SK-N-SH treated with all-trans-retinoic acid at 6 μM for 48 hours (cell line): ENCODE results near the gene HOXC9.

ENCODE experiments used
- ATAC-seq: fragments of 200-7000 bp; cut with Tn5 transposase; 3 replicates; pipeline ENCODE4 v1.9.1; 2020; ENCODE audit warnings: mild to moderate bottlenecking, moderate library complexity
- ARNTL ChIP-seq: fragments of 450-650 bp; formaldehyde crosslinking; IDR thresholded peaks from 2 replicates; pipeline ENCODE4 v1.5.0; 2020; ENCODE audit warnings: low read depth, mild to moderate bottlenecking, moderate library complexity, borderline replicate concordance
- CREB5 ChIP-seq: fragments of 250-450 bp; sonication (Bioruptor Pico); IDR thresholded peaks from 2 replicates; pipeline ENCODE4 v1.5.1; 2020; ENCODE audit warnings: low read depth, mild to moderate bottlenecking, moderate library complexity
- CSDC2 ChIP-seq: fragments of 250-450 bp; sonication (Bioruptor Pico); IDR thresholded peaks from 2 replicates; pipeline ENCODE4 v1.5.0; 2020; ENCODE audit warnings: mild to moderate bottlenecking, moderate library complexity
- ESRRG ChIP-seq: fragments of 250-450 bp; sonication (Bioruptor Pico); IDR thresholded peaks from 2 replicates; pipeline ENCODE4 v1.6.1; 2021; ENCODE audit warnings: mild to moderate bottlenecking
- ISL1 ChIP-seq: fragments of 250-450 bp; sonication (Bioruptor Pico); IDR thresholded peaks from 2 replicates; pipeline ENCODE4 v2.1.2; 2022; ENCODE audit warnings: mild to moderate bottlenecking, moderate library complexity
- POU6F1 ChIP-seq: fragments of 250-450 bp; sonication (Bioruptor Pico); IDR thresholded peaks from 2 replicates; pipeline ENCODE4 v1.8.0; 2021; ENCODE audit warnings: low read depth, mild to moderate bottlenecking, moderate library complexity, borderline replicate concordance
- PPARA ChIP-seq: fragments of 250-450 bp; sonication (Bioruptor Pico); IDR thresholded peaks from 2 replicates; pipeline ENCODE4 v1.5.0; 2020; ENCODE audit warnings: mild to moderate bottlenecking, borderline replicate concordance
- RARB ChIP-seq: fragments of 250-450 bp; sonication (Bioruptor Pico); IDR thresholded peaks from 2 replicates; pipeline ENCODE4 v1.8.0; 2021; ENCODE audit warnings: mild to moderate bottlenecking, moderate library complexity
- TCF4 ChIP-seq: fragments of 250-450 bp; sonication (Bioruptor Pico); IDR thresholded peaks from 2 replicates; pipeline ENCODE4 v1.8.0; 2021; ENCODE audit warnings: mild to moderate bottlenecking, moderate library complexity, borderline replicate concordance
- ZC3H10 ChIP-seq: fragments of 250-450 bp; sonication (Bioruptor Pico); IDR thresholded peaks from 2 replicates; pipeline ENCODE4 v1.5.1; 2021; ENCODE audit warnings: mild to moderate bottlenecking, moderate library complexity
- ZFP3 ChIP-seq: fragments of 250-450 bp; sonication (Bioruptor Pico); IDR thresholded peaks from 2 replicates; pipeline ENCODE4 v1.5.0; 2020; ENCODE audit warnings: mild to moderate bottlenecking, moderate library complexity
- ZFP30 ChIP-seq: fragments of 450-650 bp; formaldehyde crosslinking; IDR thresholded peaks from 2 replicates; pipeline ENCODE4 v1.5.0; 2022; ENCODE audit warnings: mild to moderate bottlenecking, moderate library complexity
- ZNF565 ChIP-seq: fragments of 450-650 bp; formaldehyde crosslinking; conservative IDR thresholded peaks from 2 replicates; pipeline ENCODE4 v1.5.0; 2020; ENCODE audit warnings: low read depth, mild to moderate bottlenecking, moderate library complexity
- ZNF70 ChIP-seq: fragments of 450-650 bp; formaldehyde crosslinking; IDR thresholded peaks from 2 replicates; pipeline ENCODE4 v1.5.0; 2020; ENCODE audit warnings: mild to moderate bottlenecking, moderate library complexity
- ZNF8 ChIP-seq: fragments of 450-650 bp; formaldehyde crosslinking; IDR thresholded peaks from 2 replicates; pipeline ENCODE4 v1.5.0; 2020; ENCODE audit warnings: mild to moderate bottlenecking, moderate library complexity
- TF ChIP-seq, protein P1 (sequence below): fragments of 250-450 bp; sonication (Bioruptor Pico); IDR thresholded peaks from 2 replicates; pipeline ENCODE4 v1.5.1; 2021; ENCODE audit warnings: mild to moderate bottlenecking, moderate library complexity
- TF ChIP-seq, protein P2 (sequence below): fragments of 250-450 bp; sonication (Bioruptor Pico); IDR thresholded peaks from 2 replicates; pipeline ENCODE4 v1.5.0; 2020; ENCODE audit warnings: mild to moderate bottlenecking, moderate library complexity
- TF ChIP-seq, protein P3 (sequence below): fragments of 250-450 bp; sonication (Bioruptor Pico); IDR thresholded peaks from 2 replicates; pipeline ENCODE4 v1.8.0; 2020; ENCODE audit warnings: mild to moderate bottlenecking, moderate library complexity, borderline replicate concordance

The HOXC9 gene

GRCh38 chr12:54018468-54018984 is 18.6 kb downstream of the HOXC9 start:
- no peak for ATAC-seq
- TF ChIP-seq ZNF8 (CRISPR knock-in tag): no peak
- TF ChIP-seq, protein P1, sequence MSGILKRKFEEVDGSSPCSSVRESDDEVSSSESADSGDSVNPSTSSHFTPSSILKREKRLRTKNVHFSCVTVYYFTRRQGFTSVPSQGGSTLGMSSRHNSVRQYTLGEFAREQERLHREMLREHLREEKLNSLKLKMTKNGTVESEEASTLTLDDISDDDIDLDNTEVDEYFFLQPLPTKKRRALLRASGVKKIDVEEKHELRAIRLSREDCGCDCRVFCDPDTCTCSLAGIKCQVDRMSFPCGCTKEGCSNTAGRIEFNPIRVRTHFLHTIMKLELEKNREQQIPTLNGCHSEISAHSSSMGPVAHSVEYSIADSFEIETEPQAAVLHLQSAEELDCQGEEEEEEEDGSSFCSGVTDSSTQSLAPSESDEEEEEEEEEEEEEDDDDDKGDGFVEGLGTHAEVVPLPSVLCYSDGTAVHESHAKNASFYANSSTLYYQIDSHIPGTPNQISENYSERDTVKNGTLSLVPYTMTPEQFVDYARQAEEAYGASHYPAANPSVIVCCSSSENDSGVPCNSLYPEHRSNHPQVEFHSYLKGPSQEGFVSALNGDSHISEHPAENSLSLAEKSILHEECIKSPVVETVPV: 0 out of 2 replicates have a peak, but pooled peaks have one; percentile 3

- ATAC-seq: no peak
These were observed 19.3 kb downstream of the HOXC9 start for GRCh38 chr12:54019091-54019811.

GRCh38 chr12:54019924-54020590 is 20.1 kb downstream of the HOXC9 start:
- ATAC-seq: no peak
- TF ChIP-seq ZNF565 (no peak), POU6F1 (no peak), ZFP3 (CRISPR knock-in tag) (no peak), RARB (no peak), CSDC2 (no peak), ZC3H10 (CRISPR knock-in tag) (no peak), ZNF70 (CRISPR knock-in tag) (no peak), CREB5 (no peak), ESRRG (CRISPR knock-in tag) (no peak), ZNF8 (CRISPR knock-in tag) (no peak)
- TF ChIP-seq, protein P2, sequence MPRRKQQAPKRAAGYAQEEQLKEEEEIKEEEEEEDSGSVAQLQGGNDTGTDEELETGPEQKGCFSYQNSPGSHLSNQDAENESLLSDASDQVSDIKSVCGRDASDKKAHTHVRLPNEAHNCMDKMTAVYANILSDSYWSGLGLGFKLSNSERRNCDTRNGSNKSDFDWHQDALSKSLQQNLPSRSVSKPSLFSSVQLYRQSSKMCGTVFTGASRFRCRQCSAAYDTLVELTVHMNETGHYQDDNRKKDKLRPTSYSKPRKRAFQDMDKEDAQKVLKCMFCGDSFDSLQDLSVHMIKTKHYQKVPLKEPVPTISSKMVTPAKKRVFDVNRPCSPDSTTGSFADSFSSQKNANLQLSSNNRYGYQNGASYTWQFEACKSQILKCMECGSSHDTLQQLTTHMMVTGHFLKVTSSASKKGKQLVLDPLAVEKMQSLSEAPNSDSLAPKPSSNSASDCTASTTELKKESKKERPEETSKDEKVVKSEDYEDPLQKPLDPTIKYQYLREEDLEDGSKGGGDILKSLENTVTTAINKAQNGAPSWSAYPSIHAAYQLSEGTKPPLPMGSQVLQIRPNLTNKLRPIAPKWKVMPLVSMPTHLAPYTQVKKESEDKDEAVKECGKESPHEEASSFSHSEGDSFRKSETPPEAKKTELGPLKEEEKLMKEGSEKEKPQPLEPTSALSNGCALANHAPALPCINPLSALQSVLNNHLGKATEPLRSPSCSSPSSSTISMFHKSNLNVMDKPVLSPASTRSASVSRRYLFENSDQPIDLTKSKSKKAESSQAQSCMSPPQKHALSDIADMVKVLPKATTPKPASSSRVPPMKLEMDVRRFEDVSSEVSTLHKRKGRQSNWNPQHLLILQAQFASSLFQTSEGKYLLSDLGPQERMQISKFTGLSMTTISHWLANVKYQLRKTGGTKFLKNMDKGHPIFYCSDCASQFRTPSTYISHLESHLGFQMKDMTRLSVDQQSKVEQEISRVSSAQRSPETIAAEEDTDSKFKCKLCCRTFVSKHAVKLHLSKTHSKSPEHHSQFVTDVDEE (CRISPR knock-in tag): no peak
- TF ChIP-seq, protein P1: no peak

More at GRCh38 chr12:54019091-54019811, 19.3 kb downstream of the HOXC9 start:
- TF ChIP-seq ZNF565 (no peak), RARB (no peak), PPARA (CRISPR knock-in tag) (no peak), ZNF8 (CRISPR knock-in tag) (no peak), ISL1 (no peak), CSDC2 (no peak), CREB5 (no peak), TCF4 (CRISPR knock-in tag) (no peak), ZFP30 (CRISPR knock-in tag) (no peak), ARNTL (no peak)
- TF ChIP-seq, protein P1: no peak
- TF ChIP-seq, protein P3, sequence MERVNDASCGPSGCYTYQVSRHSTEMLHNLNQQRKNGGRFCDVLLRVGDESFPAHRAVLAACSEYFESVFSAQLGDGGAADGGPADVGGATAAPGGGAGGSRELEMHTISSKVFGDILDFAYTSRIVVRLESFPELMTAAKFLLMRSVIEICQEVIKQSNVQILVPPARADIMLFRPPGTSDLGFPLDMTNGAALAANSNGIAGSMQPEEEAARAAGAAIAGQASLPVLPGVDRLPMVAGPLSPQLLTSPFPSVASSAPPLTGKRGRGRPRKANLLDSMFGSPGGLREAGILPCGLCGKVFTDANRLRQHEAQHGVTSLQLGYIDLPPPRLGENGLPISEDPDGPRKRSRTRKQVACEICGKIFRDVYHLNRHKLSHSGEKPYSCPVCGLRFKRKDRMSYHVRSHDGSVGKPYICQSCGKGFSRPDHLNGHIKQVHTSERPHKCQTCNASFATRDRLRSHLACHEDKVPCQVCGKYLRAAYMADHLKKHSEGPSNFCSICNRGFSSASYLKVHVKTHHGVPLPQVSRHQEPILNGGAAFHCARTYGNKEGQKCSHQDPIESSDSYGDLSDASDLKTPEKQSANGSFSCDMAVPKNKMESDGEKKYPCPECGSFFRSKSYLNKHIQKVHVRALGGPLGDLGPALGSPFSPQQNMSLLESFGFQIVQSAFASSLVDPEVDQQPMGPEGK (CRISPR knock-in tag): no peak
